ENCODE measurements around the gene YKT6.

YKT6 gene

GRCh38 chr7:44228571-44229350 is 28.0 kb downstream of the YKT6 start:
- H3K9me3 ChIP-seq (ENCODE audit: insufficient read depth, low read length, severe bottlenecking), result no peaks in the 10 kb centered on the region
- no peaks in the 10 kb centered on the region for H3K36me3 ChIP-seq (ENCODE audit: insufficient read depth, low read length)
- no peak for DNase-seq
- H3K27me3 ChIP-seq (ENCODE audit: insufficient read depth, low read length, poor library complexity), result no peaks in the 10 kb centered on the region
- TF ChIP-seq EZH2 (IDR thresholded peaks at IDR 0.05; ENCODE audit: borderline replicate concordance, low read depth, low read length, severe bottlenecking), result no peak
- no peak for TF ChIP-seq CTCF (IDR thresholded peaks at IDR 0.05; ENCODE audit: borderline replicate concordance, extremely low read depth, low read length, poor library complexity, severe bottlenecking)
- no peaks in the 10 kb centered on the region for H3K4me1 ChIP-seq (ENCODE audit: insufficient read depth, low read length)
- no peaks in the 10 kb centered on the region for H4K20me1 ChIP-seq (ENCODE audit: insufficient read depth, low read length)
- no peak for ATAC-seq (ENCODE audit: insufficient read depth, low read depth)
- no peak overlapping the region for H3K27ac ChIP-seq (ENCODE audit: low read length)
- H3K4me3 ChIP-seq (ENCODE audit: low read depth in 1 of 2, low read length in 2 of 2), result no peak overlapping the region
- no peak overlapping the region for H3K4me2 ChIP-seq (ENCODE audit: insufficient read depth, low read length)
- H3K79me2 ChIP-seq (ENCODE audit: insufficient read depth, low read length), result no peaks in the 10 kb centered on the region
- H2AFZ ChIP-seq (ENCODE audit: low read depth, low read length), result no peak overlapping the region
- no peak overlapping the region for H3K9ac ChIP-seq (ENCODE audit: low read depth, low read length)

GRCh38 chr7:44229546-44230105 is 28.8 kb downstream of the YKT6 start:
- TF ChIP-seq CTCF (IDR thresholded peaks at IDR 0.05; ENCODE audit: borderline replicate concordance, extremely low read depth, low read length, poor library complexity, severe bottlenecking), result no peak

GRCh38 chr7:44230286-44230685 is 29.5 kb downstream of the YKT6 start:
- no peaks in the 10 kb centered on the region for H3K79me2 ChIP-seq (ENCODE audit: insufficient read depth, low read length)
- H3K4me1 ChIP-seq (ENCODE audit: insufficient read depth, low read length), result no peaks in the 10 kb centered on the region
- H3K4me2 ChIP-seq (ENCODE audit: insufficient read depth, low read length), result no peak overlapping the region
- no peak for ATAC-seq (ENCODE audit: insufficient read depth, low read depth)
- H3K27me3 ChIP-seq (ENCODE audit: insufficient read depth, low read length, poor library complexity), result no peaks in the 10 kb centered on the region
- TF ChIP-seq CTCF (IDR thresholded peaks at IDR 0.05; ENCODE audit: borderline replicate concordance, extremely low read depth, low read length, poor library complexity, severe bottlenecking) (no peak), EZH2 (IDR thresholded peaks at IDR 0.05; ENCODE audit: borderline replicate concordance, low read depth, low read length, severe bottlenecking) (no peak)
- no peaks in the 10 kb centered on the region for H3K9me3 ChIP-seq (ENCODE audit: insufficient read depth, low read length, severe bottlenecking)
- no peak for DNase-seq
- no peak overlapping the region for H3K4me3 ChIP-seq (ENCODE audit: low read depth in 1 of 2, low read length in 2 of 2)
- no peaks in the 10 kb centered on the region for H3K36me3 ChIP-seq (ENCODE audit: insufficient read depth, low read length)
- no peaks in the 10 kb centered on the region for H4K20me1 ChIP-seq (ENCODE audit: insufficient read depth, low read length)
- no peak overlapping the region for H2AFZ ChIP-seq (ENCODE audit: low read depth, low read length)
- no peak overlapping the region for H3K9ac ChIP-seq (ENCODE audit: low read depth, low read length)
- no peak overlapping the region for H3K27ac ChIP-seq (ENCODE audit: low read length)

More at GRCh38 chr7:44229546-44230105, 28.8 kb downstream of the YKT6 start:
- Histone ChIP-seq H3K9me3 (ENCODE audit: insufficient read depth, low read length, severe bottlenecking) (no peaks in the 10 kb centered on the region), H3K9ac (ENCODE audit: low read depth, low read length) (no peak overlapping the region), H3K27me3 (ENCODE audit: insufficient read depth, low read length, poor library complexity) (no peaks in the 10 kb centered on the region), H2AFZ (ENCODE audit: low read depth, low read length) (no peak overlapping the region), H3K4me3 (ENCODE audit: low read depth in 1 of 2, low read length in 2 of 2) (no peak overlapping the region), H3K4me1 (ENCODE audit: insufficient read depth, low read length) (no peaks in the 10 kb centered on the region), H4K20me1 (ENCODE audit: insufficient read depth, low read length) (no peaks in the 10 kb centered on the region), H3K79me2 (ENCODE audit: insufficient read depth, low read length) (no peaks in the 10 kb centered on the region), H3K27ac (ENCODE audit: low read length) (no peak overlapping the region), H3K4me2 (ENCODE audit: insufficient read depth, low read length) (no peak overlapping the region), H3K36me3 (ENCODE audit: insufficient read depth, low read length) (no peaks in the 10 kb centered on the region)
- no peak; the same call in 2 of the 3 replicates for ATAC-seq (ENCODE audit: insufficient read depth, low read depth)
- no peak for DNase-seq

All from DND-41 (cell line).